H1 (cell line): Measurements from ENCODE around the gene SND1. TPM values are rescaled to one million over a fixed set of nuclear protein-coding genes. Genes with fewer than 3 reads are reported as not detected.

Experiments
- CTCF ChIA-PET: fragments of 300-600 bp; sonication (Branson Sonifier 250); formaldehyde crosslinking; loops from one replicate; lab custom pipeline; 2021; ENCODE audit not compliant: partially characterized antibody; lab: Charles Lee
- POLR2A ChIA-PET: fragments of 300-600 bp; sonication (Branson Sonifier 250); formaldehyde crosslinking; loops from one replicate; lab custom pipeline; 2021; ENCODE audit warnings: inconsistent platforms; ENCODE audit not compliant: partially characterized antibody; lab: Charles Lee
- DNase-seq, 2 experiments: peaks; one replicate each; pipeline versions ENCODE4 v3.0.0 to v3.0.0-alpha.2; 2010 to 2022; ENCODE audit warnings: low spot score in 2 of 2, low read depth in 1 of 2, mixed read lengths in 1 of 2
- FAIRE-seq: peaks from 2 replicates; lab custom pipeline; 2011; peaks lifted over from hg19 to GRCh38; lab: Jason Lieb, UNC
- H2AFZ ChIP-seq: 2 replicates; pipeline ENCODE4 v1.8.1; 2012; ENCODE audit warnings: low read length, inconsistent platforms
- H2AK5ac ChIP-seq: 2 replicates; pipeline ENCODE4 v1.6.1; 2013; ENCODE audit warnings: low read depth, low read length
- H2BK120ac ChIP-seq: replicated peaks from 2 replicates; pipeline ENCODE3; 2013; ENCODE audit warnings: low read depth, low read length, inconsistent platforms
- H2BK12ac ChIP-seq: 2 replicates; pipeline ENCODE4 v1.6.1; 2013; ENCODE audit warnings: low read depth, low read length
- H2BK15ac ChIP-seq: 2 replicates; pipeline ENCODE4 v1.6.1; 2013; ENCODE audit warnings: low read length
- H2BK20ac ChIP-seq: 2 replicates; pipeline ENCODE4 v1.6.1; 2013; ENCODE audit warnings: low read length
- H2BK5ac ChIP-seq: 2 replicates; pipeline ENCODE4 v1.6.1; 2013; ENCODE audit warnings: low read depth, low read length
- H3K14ac ChIP-seq: 2 replicates; pipeline ENCODE4 v1.6.1; 2013; ENCODE audit warnings: inconsistent platforms; ENCODE audit not compliant: insufficient read length
- H3K18ac ChIP-seq: 2 replicates; pipeline ENCODE4 v1.6.1; 2013; ENCODE audit warnings: low read length; ENCODE audit errors: extremely low read depth
- H3K23ac ChIP-seq: 2 replicates; pipeline ENCODE4 v1.6.1; 2013; ENCODE audit warnings: inconsistent platforms; ENCODE audit not compliant: insufficient read length
- H3K23me2 ChIP-seq: 2 replicates; pipeline ENCODE4 v1.6.1; 2013; ENCODE audit warnings: low read depth, low read length
- H3K27ac ChIP-seq: 2 replicates; pipeline ENCODE4 v1.6.1; 2011; ENCODE audit warnings: low read depth, low read length, inconsistent platforms
- H3K27me3 ChIP-seq, 4 experiments: replicated peaks in 1 of 4; 1 replicate in 1 of 4; 2 replicates in 3 of 4; pipeline versions ENCODE4 v1.6.1 to v1.8.1; 2011 to 2013; ENCODE audit warnings: low read length in 3 of 4, mild to moderate bottlenecking in 3 of 4, inconsistent platforms in 2 of 4, mixed read lengths in 2 of 4, moderate library complexity in 1 of 4; ENCODE audit not compliant: control insufficient read depth in 3 of 4, insufficient read depth in 3 of 4; ENCODE audit errors: extremely low read depth in 1 of 4
- H3K36me3 ChIP-seq, 4 experiments: 2 replicates each; pipeline versions ENCODE4 v1.6.1 to v1.8.1; 2011 to 2013; ENCODE audit warnings: mild to moderate bottlenecking in 4 of 4, low read length in 3 of 4, moderate library complexity in 2 of 4, control low read depth in 1 of 4, inconsistent platforms in 1 of 4; ENCODE audit not compliant: insufficient read depth in 4 of 4, control insufficient read depth in 2 of 4
- H3K4ac ChIP-seq: replicated peaks from 2 replicates; pipeline ENCODE3; 2013; ENCODE audit warnings: low read length, low read depth, mixed read lengths, inconsistent platforms; ENCODE audit not compliant: insufficient read length
- H3K4me1 ChIP-seq, 4 experiments: replicated peaks in 1 of 4; 1 replicate in 1 of 4; 2 replicates in 3 of 4; pipeline versions ENCODE4 v1.6.1 to v1.8.1; 2011 to 2013; ENCODE audit warnings: low read length in 3 of 4, inconsistent platforms in 2 of 4, mixed read lengths in 1 of 4; ENCODE audit not compliant: insufficient read depth in 4 of 4, control insufficient read depth in 3 of 4
- H3K4me2 ChIP-seq, 2 experiments: 2 replicates each; pipeline versions ENCODE4 v1.6.1 to v1.8.1; 2011 to 2013; ENCODE audit warnings: low read depth in 2 of 2, low read length in 2 of 2, control low read depth in 1 of 2, inconsistent platforms in 1 of 2, mild to moderate bottlenecking in 1 of 2; ENCODE audit not compliant: insufficient read depth in 1 of 2
- H3K4me3 ChIP-seq, 4 experiments: fragments of 200-600, 300-600 bp in 1 of 4; sonication (generic), shearing (Covaris generic), sonication (Bioruptor Twin) in 1 of 4; 2 replicates each; pipeline versions ENCODE4 v1.5.1 to v1.8.1; 2011 to 2016; ENCODE audit warnings: low read length in 4 of 4, low read depth in 3 of 4, control low read depth in 2 of 4, inconsistent platforms in 2 of 4, mild to moderate bottlenecking in 2 of 4, mixed read lengths in 1 of 4, moderate library complexity in 1 of 4; ENCODE audit not compliant: insufficient read depth in 2 of 4; ENCODE audit errors: extremely low read depth in 1 of 4
- H3K56ac ChIP-seq: replicated peaks from 2 replicates; pipeline ENCODE3; 2013; ENCODE audit warnings: low read depth, mild to moderate bottlenecking, mixed read lengths, low read length, inconsistent platforms; ENCODE audit not compliant: insufficient read length
- H3K79me1 ChIP-seq: 2 replicates; pipeline ENCODE4 v1.6.1; 2013; ENCODE audit warnings: low read depth, low read length, control low read depth
- H3K79me2 ChIP-seq, 2 experiments: 2 replicates each; pipeline versions ENCODE4 v1.6.1 to v1.8.1; 2012 to 2013; ENCODE audit warnings: low read length in 2 of 2, mild to moderate bottlenecking in 2 of 2, inconsistent platforms in 1 of 2; ENCODE audit not compliant: insufficient read depth in 2 of 2, control insufficient read depth in 1 of 2
- H3K9ac ChIP-seq, 4 experiments: replicated peaks in 1 of 4; 1 replicate in 1 of 4; 2 replicates in 3 of 4; pipeline versions ENCODE4 v1.6.1 to v1.8.1; 2011 to 2013; ENCODE audit warnings: low read depth in 3 of 4, low read length in 3 of 4, control low read depth in 2 of 4, mild to moderate bottlenecking in 2 of 4, moderate library complexity in 2 of 4, inconsistent platforms in 1 of 4; ENCODE audit errors: extremely low read depth in 1 of 4
- H3K9me3 ChIP-seq, 2 experiments: 2 replicates each; pipeline versions ENCODE4 v1.6.1 to v1.8.1; 2012 to 2013; ENCODE audit warnings: mild to moderate bottlenecking in 2 of 2, moderate library complexity in 2 of 2, control low read depth in 1 of 2, inconsistent platforms in 1 of 2, low read depth in 1 of 2, low read length in 1 of 2, mixed read lengths in 1 of 2; ENCODE audit not compliant: insufficient read depth in 2 of 2
- H4K20me1 ChIP-seq, 2 experiments: replicated peaks in 1 of 2; 2 replicates each; pipeline versions ENCODE3 to v1.8.1; 2011 to 2013; ENCODE audit warnings: inconsistent platforms in 2 of 2, low read length in 2 of 2, mild to moderate bottlenecking in 1 of 2; ENCODE audit not compliant: insufficient read depth in 2 of 2, control insufficient read depth in 1 of 2
- H4K5ac ChIP-seq: 2 replicates; pipeline ENCODE4 v1.6.1; 2013; ENCODE audit warnings: low read length, low read depth, mixed read lengths, inconsistent platforms; ENCODE audit not compliant: insufficient read length
- H4K8ac ChIP-seq: 2 replicates; pipeline ENCODE4 v1.8.0; 2013; ENCODE audit warnings: mild to moderate bottlenecking, moderate library complexity, low read length, inconsistent platforms; ENCODE audit not compliant: insufficient read depth; ENCODE audit errors: extremely low read depth
- H4K91ac ChIP-seq: replicated peaks from 2 replicates; pipeline ENCODE3; 2013; ENCODE audit warnings: low read length, mixed read lengths, inconsistent platforms; ENCODE audit not compliant: insufficient read length
- ATF3 ChIP-seq: IDR thresholded peaks from 2 replicates; pipeline ENCODE4 v1.6.1; 2011; ENCODE audit warnings: low read depth, mild to moderate bottlenecking, low read length; ENCODE audit not compliant: insufficient read depth
- WGBS, 2 experiments: shearing (Covaris generic) in 1 of 2; methylation state at CpG; one replicate each; pipeline versions ENCODE4 v1.1.6 to v1.1.7; 2013 to 2015; ENCODE audit warnings: low lambda C conversion rate in 2 of 2, mixed read lengths in 2 of 2, inconsistent platforms in 1 of 2, low coverage in 1 of 2, missing lambda C conversion rate in 1 of 2; ENCODE audit not compliant: insufficient replicate concordance in 2 of 2, insufficient coverage in 1 of 2, insufficient read length in 1 of 2; ENCODE audit errors: extremely low coverage in 1 of 2, missing lambda C conversion rate in 1 of 2; 5-methylcytosine and 5-hydroxymethylcytosine counted together
- polyA plus RNA-seq, 7 experiments: library from polyadenylated mRNA; depleted of rRNA in 3 of 7; stranded (reverse) in 5 of 7; unstranded in 2 of 7; fragments of >200 nt in 5 of 7; fragments of 200-250 nt in 2 of 7; gene quantifications; 1 replicate in 5 of 7; 2 replicates in 1 of 7; 4 replicates in 1 of 7; pipeline versions ENCODE4 v1.2.1 to v1.2.3, GENCODE V29; 2011 to 2013; ENCODE audit warnings: missing spikeins in 2 of 7, mixed read lengths in 2 of 7
- total RNA-seq: library from RNA; stranded (reverse); fragmentation: NEBNext Ultra II Directional; extraction: Animal tissue kit (Norgen Biotek cat#: 25700); gene quantifications from 2 replicates; pipeline ENCODE4 v1.2.1, GENCODE V29; 2021

Gene SND1
- total and polyA plus RNA-seq, 2 of the 8 experiments (the other 6 are each of a cell fraction or from before 2014, with no cell fraction given) = 122 to 290 TPM

GRCh38 chr7:127879436-127879835 is 227.4 kb downstream of the SND1 start:
- Histone ChIP-seq H2AFZ (no peak overlapping the region), H3K23me2 (no peaks in the 10 kb centered on the region), H3K14ac (no peak overlapping the region), H3K9me3 (no peaks in the 10 kb centered on the region), H2BK5ac (no peak overlapping the region), H3K36me3 (no peaks in the 10 kb centered on the region), H4K8ac (no peak overlapping the region), H2BK15ac (no peak overlapping the region), H2AK5ac (no peak overlapping the region), H3K79me2 (peaks cover 0 to 33% of the 10 kb centered on the region in 2 experiments; a peak in 2 of 4 replicates), H3K27me3 (no peaks in the 10 kb centered on the region), H3K18ac (no peak overlapping the region), H3K23ac (no peak overlapping the region), H4K5ac (no peak overlapping the region), H3K4me2 (no peak overlapping the region), H3K4me1 (peaks cover 0 to 5% (median 0%) of the 10 kb centered on the region in 4 experiments; a peak in 1 of 7 replicates), H2BK120ac (no peak overlapping the region), H3K79me1 (peaks cover 7% of the 10 kb centered on the region; the same call in 1 of the 2 replicates), H2BK20ac (no peak overlapping the region), H4K91ac (no peak overlapping the region), H4K20me1 (peaks cover 0 to 3% of the 10 kb centered on the region in 2 experiments), H3K9ac (no peak overlapping the region), H3K27ac (no peak overlapping the region), H3K4ac (no peak overlapping the region), H3K4me3 (no peak overlapping the region), H3K56ac (no peak overlapping the region), H2BK12ac (no peak overlapping the region)
- DNase-seq (no peak), FAIRE-seq (no peak)
- WGBS, 2 experiments = 82% methylated on average over 4 of the region's 4 CpGs; no CpG with 5 or more reads in 1 of the 2 experiments
- ChIA-PET CTCF (no interaction called here), POLR2A (no interaction called here)
- no peak for TF ChIP-seq ATF3
